ENCODE data around the gene PDGFD. TPM values are rescaled to one million over a fixed set of nuclear protein-coding genes. Genes with fewer than 3 reads are reported as not detected.

PDGFD gene
- polyA plus RNA-seq, 1 donor (not counting 4 experiments of a cell fraction or from before 2014, with no cell fraction given) = 0.28 TPM

GRCh38 chr11:104011044-104011443, 152.9 kb downstream of the PDGFD start:
- Histone ChIP-seq H3K27me3 (ENCODE audit: control insufficient read depth, extremely low read depth, insufficient read depth, low read length) (no peaks in the 10 kb centered on the region), H4K20me1 (ENCODE audit: control insufficient read depth, extremely low read depth, insufficient read depth, low read length) (no peaks in the 10 kb centered on the region)

DNA sequence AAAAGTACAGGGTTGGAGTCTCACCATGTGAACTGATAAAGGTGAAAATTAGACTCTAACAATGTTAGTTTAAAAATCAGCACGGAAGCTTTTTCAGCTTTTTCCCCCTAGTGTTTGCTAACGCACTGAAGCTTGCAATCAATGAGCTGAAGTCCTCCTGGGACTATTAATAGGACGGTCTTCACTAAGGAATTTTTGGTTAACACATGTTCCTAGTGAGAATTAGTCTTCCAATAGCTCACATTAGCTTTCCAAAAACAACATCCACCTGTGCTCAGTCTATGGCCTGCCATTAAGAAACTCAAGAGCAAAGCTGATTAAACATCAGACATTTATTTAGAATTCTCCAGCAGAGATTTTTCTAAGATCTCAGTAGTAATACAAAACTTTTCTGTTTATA, 154.2 kb downstream of the PDGFD start:
- Histone ChIP-seq H3K36me3 (ENCODE audit: control insufficient read depth in 2 of 2, extremely low read depth in 1 of 2, insufficient read depth in 2 of 2, low read length in 2 of 2) (no peaks in the 10 kb centered on the region), H3K9me1 (ENCODE audit: control insufficient read depth, extremely low read depth, insufficient read depth, low read length) (no peaks in the 10 kb centered on the region), H3K27ac (ENCODE audit: control insufficient read depth, insufficient read depth, low read length) (no peak overlapping the region), H3K4me2 (ENCODE audit: control insufficient read depth, extremely low read depth, insufficient read depth, low read depth, low read length) (no peak overlapping the region), H3K4me3 (ENCODE audit: control insufficient read depth in 2 of 3, extremely low read depth in 1 of 3, insufficient read depth in 2 of 3, low read depth in 1 of 3, low read length in 3 of 3) (no peak overlapping the region), H3K4me1 (ENCODE audit: control insufficient read depth, extremely low read depth, insufficient read depth, low read length) (no peaks in the 10 kb centered on the region), H3K27me3 (ENCODE audit: control insufficient read depth, extremely low read depth, insufficient read depth, low read length) (no peaks in the 10 kb centered on the region), H3K9me3 (ENCODE audit: control insufficient read depth, low read depth, low read length) (no peaks in the 10 kb centered on the region), H3K79me2 (ENCODE audit: control insufficient read depth, insufficient read depth, low read length) (no peaks in the 10 kb centered on the region), H2AFZ (ENCODE audit: control insufficient read depth, low read length) (no peak overlapping the region), H4K20me1 (ENCODE audit: control insufficient read depth, extremely low read depth, insufficient read depth, low read length) (no peaks in the 10 kb centered on the region), H3K9ac (ENCODE audit: control insufficient read depth, extremely low read depth, insufficient read depth, low read length) (no peak overlapping the region)
- FAIRE-seq (no peak), DNase-seq (ENCODE audit: low read depth, low spot score) (no peak)
- TF ChIP-seq, protein P1, sequence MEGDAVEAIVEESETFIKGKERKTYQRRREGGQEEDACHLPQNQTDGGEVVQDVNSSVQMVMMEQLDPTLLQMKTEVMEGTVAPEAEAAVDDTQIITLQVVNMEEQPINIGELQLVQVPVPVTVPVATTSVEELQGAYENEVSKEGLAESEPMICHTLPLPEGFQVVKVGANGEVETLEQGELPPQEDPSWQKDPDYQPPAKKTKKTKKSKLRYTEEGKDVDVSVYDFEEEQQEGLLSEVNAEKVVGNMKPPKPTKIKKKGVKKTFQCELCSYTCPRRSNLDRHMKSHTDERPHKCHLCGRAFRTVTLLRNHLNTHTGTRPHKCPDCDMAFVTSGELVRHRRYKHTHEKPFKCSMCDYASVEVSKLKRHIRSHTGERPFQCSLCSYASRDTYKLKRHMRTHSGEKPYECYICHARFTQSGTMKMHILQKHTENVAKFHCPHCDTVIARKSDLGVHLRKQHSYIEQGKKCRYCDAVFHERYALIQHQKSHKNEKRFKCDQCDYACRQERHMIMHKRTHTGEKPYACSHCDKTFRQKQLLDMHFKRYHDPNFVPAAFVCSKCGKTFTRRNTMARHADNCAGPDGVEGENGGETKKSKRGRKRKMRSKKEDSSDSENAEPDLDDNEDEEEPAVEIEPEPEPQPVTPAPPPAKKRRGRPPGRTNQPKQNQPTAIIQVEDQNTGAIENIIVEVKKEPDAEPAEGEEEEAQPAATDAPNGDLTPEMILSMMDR (optimal IDR thresholded peaks at IDR 0.05 in 1 of 3, IDR thresholded peaks at IDR 0.05 in 1 of 3, conservative IDR thresholded peaks at IDR 0.05 in 1 of 3; ENCODE audit: extremely low read depth in 1 of 3, insufficient read depth in 2 of 3, low read length in 3 of 3) = no peak
- no peak for TF ChIP-seq EZH2 (IDR thresholded peaks at IDR 0.05; ENCODE audit: low read length)
- dilution Hi-C loops (cut with MboI; ENCODE audit: extremely low pct_ligation_motif_present, low sequenced_read_pairs) = no loop called here

More at GRCh38 chr11:104011044-104011443, 152.9 kb downstream of the PDGFD start:
- TF ChIP-seq, protein P1 (optimal IDR thresholded peaks at IDR 0.05 in 1 of 3, IDR thresholded peaks at IDR 0.05 in 1 of 3, conservative IDR thresholded peaks at IDR 0.05 in 1 of 3; ENCODE audit: extremely low read depth in 1 of 3, insufficient read depth in 2 of 3, low read length in 3 of 3) = no peak
- no peak for TF ChIP-seq EZH2 (IDR thresholded peaks at IDR 0.05; ENCODE audit: low read length)
- H3K4me1 ChIP-seq (ENCODE audit: control insufficient read depth, extremely low read depth, insufficient read depth, low read length) = no peaks in the 10 kb centered on the region
- H3K27ac ChIP-seq (ENCODE audit: control insufficient read depth, insufficient read depth, low read length) = no peak overlapping the region
- DNase-seq (ENCODE audit: low read depth, low spot score) = no peak
- no peak for FAIRE-seq
- no peaks in the 10 kb centered on the region for H3K79me2 ChIP-seq (ENCODE audit: control insufficient read depth, insufficient read depth, low read length)
- no peaks in the 10 kb centered on the region for H3K9me3 ChIP-seq (ENCODE audit: control insufficient read depth, low read depth, low read length)
- no peaks in the 10 kb centered on the region for H3K9me1 ChIP-seq (ENCODE audit: control insufficient read depth, extremely low read depth, insufficient read depth, low read length)
- no peaks in the 10 kb centered on the region for H3K36me3 ChIP-seq (ENCODE audit: control insufficient read depth in 2 of 2, extremely low read depth in 1 of 2, insufficient read depth in 2 of 2, low read length in 2 of 2)
- H3K4me3 ChIP-seq (ENCODE audit: control insufficient read depth in 2 of 3, extremely low read depth in 1 of 3, insufficient read depth in 2 of 3, low read depth in 1 of 3, low read length in 3 of 3) = no peak overlapping the region
- no peak overlapping the region for H3K4me2 ChIP-seq (ENCODE audit: control insufficient read depth, extremely low read depth, insufficient read depth, low read depth, low read length)
- dilution Hi-C loops (cut with MboI; ENCODE audit: extremely low pct_ligation_motif_present, low sequenced_read_pairs) = no loop called here
- H3K9ac ChIP-seq (ENCODE audit: control insufficient read depth, extremely low read depth, insufficient read depth, low read length) = no peak overlapping the region
- no peak overlapping the region for H2AFZ ChIP-seq (ENCODE audit: control insufficient read depth, low read length)
